Ascending aorta (tissue), 2 donors: Measurements from ENCODE around the gene CAMK2D. TPM values are rescaled to one million over a fixed set of nuclear protein-coding genes. Genes with fewer than 3 reads are reported as not detected.

Source experiments
- DNase-seq, 2 donors: peaks; one replicate each; pipeline ENCODE4 v3.0.0-alpha.2; 2019; ENCODE audit warnings: low spot score in 2 of 2
- H3K27ac ChIP-seq, 2 donors: fragments of 200-600 bp; sonication (generic); one replicate each; pipeline ENCODE4 v1.5.1; 2016 to 2017; ENCODE audit warnings: mild to moderate bottlenecking in 1 of 2
- H3K27me3 ChIP-seq: fragments of 200-600 bp; sonication (generic); one replicate; pipeline ENCODE4 v1.5.1; 2017
- H3K36me3 ChIP-seq, 2 donors: fragments of 200-600 bp; sonication (generic); one replicate each; pipeline ENCODE4 v1.5.1; 2016
- H3K4me1 ChIP-seq, 2 donors: fragments of 200-600 bp; sonication (generic); one replicate each; pipeline ENCODE4 v1.5.1; 2016 to 2017; ENCODE audit warnings: mild to moderate bottlenecking in 1 of 2
- H3K4me3 ChIP-seq, 2 donors: fragments of 200-600 bp; sonication (generic); one replicate each; pipeline ENCODE4 v1.5.1; 2016 to 2017; ENCODE audit warnings: mild to moderate bottlenecking in 1 of 2
- H3K9me3 ChIP-seq, 2 donors: fragments of 200-600 bp; sonication (generic); one replicate each; pipeline ENCODE4 v1.5.1; 2016
- CTCF ChIP-seq, 3 experiments: fragments of 200-600 bp in 2 of 3; fragments of 450-650 bp in 1 of 3; sonication (generic) in 2 of 3; IDR thresholded peaks; one replicate each; pipeline ENCODE4 v1.5.1; 2016 to 2019; ENCODE audit warnings: antibody characterized with exemption in 3 of 3, mild to moderate bottlenecking in 1 of 3, moderate library complexity in 1 of 3
- intact Hi-C: fragments of 100-400 bp; cut with DNase I; formaldehyde crosslinking; loops from one replicate; pipeline ENCODE4 v1.15.1; 2023
- total RNA-seq: library from RNA; depleted of rRNA; stranded (reverse); fragments of >200 nt; gene quantifications from one replicate; pipeline ENCODE4 v1.1.0, GENCODE V29; 2016

Gene CAMK2D
- total RNA-seq, 1 donor from 2014 or later, result 23.8 TPM

- H3K36me3 ChIP-seq, result no peaks in the 10 kb centered on the region
- H3K4me3 ChIP-seq, result no peak overlapping the region
- no peak for DNase-seq
- no peaks in the 10 kb centered on the region for H3K9me3 ChIP-seq
- no peaks in the 10 kb centered on the region for H3K27me3 ChIP-seq
- TF ChIP-seq CTCF (IDR thresholded peaks at IDR 0.05), result no peak
- peaks cover 0 to 4% of the 10 kb centered on the region in 2 donors for H3K4me1 ChIP-seq
- intact Hi-C loops, result no loop called here
- no peak overlapping the region for H3K27ac ChIP-seq
These were observed 200.4 kb downstream of the CAMK2D start for GRCh38 chr4:113561092-113561491.

DNA sequence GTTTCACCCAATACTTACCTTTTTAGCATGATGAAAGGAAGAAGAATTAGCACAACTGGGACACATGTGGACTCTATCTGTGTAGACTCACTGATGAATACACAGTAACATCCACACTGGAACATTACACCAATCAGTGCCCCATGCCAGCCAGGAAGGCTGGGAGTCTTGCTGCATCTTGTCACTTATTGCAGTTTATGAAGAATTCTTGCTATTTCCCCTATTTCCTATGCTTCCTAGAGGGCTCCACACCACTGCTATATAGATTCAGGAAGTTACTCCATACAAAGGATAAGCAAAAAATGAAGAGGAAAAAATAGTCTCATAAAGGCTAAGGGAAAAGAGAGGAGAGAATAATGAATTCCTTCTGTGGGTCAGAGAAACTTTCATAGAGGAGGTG lies 201.0 kb downstream of the CAMK2D start:
- Histone ChIP-seq H3K27ac (no peak overlapping the region), H3K27me3 (no peaks in the 10 kb centered on the region), H3K4me3 (no peak overlapping the region), H3K4me1 (peaks cover 0 to 5% of the 10 kb centered on the region in 2 donors), H3K36me3 (no peaks in the 10 kb centered on the region), H3K9me3 (no peaks in the 10 kb centered on the region)
- no peak for TF ChIP-seq CTCF (IDR thresholded peaks at IDR 0.05)
- no peak for DNase-seq
- intact Hi-C loops, result no loop called here

DNA sequence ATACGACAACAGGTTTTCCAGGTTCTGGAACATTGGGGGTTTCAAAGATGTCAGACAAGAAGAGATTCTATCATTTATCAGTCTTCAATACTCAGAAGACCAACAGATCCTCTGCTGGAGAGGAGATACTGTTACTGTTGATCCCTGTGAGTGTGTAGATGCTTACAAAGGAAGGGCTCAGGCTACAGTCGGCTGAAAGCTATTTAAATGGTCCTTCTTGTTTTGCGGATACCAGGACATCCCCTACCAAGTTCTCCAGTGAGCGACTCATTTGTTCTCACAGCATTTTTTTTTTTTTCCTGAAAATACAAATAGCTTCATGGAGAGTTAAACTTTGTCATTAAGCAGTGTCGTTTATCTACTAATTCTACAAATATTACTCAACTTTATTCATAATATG lies 201.6 kb downstream of the CAMK2D start:
- H3K9me3 ChIP-seq, result no peaks in the 10 kb centered on the region
- no peak for DNase-seq
- intact Hi-C loops, result no loop called here
- peaks cover 0 to 5% of the 10 kb centered on the region in 2 donors for H3K4me1 ChIP-seq
- H3K36me3 ChIP-seq, result no peaks in the 10 kb centered on the region
- no peak for TF ChIP-seq CTCF (IDR thresholded peaks at IDR 0.05)
- H3K27me3 ChIP-seq, result no peaks in the 10 kb centered on the region
- H3K27ac ChIP-seq, result no peak overlapping the region
- H3K4me3 ChIP-seq, result no peak overlapping the region

GRCh38 chr4:113556382-113557134 lies 205.0 kb downstream of the CAMK2D start:
- Histone ChIP-seq H3K9me3 (no peaks in the 10 kb centered on the region), H3K36me3 (no peaks in the 10 kb centered on the region), H3K4me1 (peaks cover 0 to 5% of the 10 kb centered on the region in 2 donors), H3K4me3 (peak overlapping the region in 1 of 2 donors; percentile 12), H3K27ac (peak overlapping the region; percentile 63 to 69), H3K27me3 (no peaks in the 10 kb centered on the region)
- intact Hi-C loops, result no loop called here
- no peak for DNase-seq
- TF ChIP-seq CTCF (IDR thresholded peaks at IDR 0.05), result no peak

DNA sequence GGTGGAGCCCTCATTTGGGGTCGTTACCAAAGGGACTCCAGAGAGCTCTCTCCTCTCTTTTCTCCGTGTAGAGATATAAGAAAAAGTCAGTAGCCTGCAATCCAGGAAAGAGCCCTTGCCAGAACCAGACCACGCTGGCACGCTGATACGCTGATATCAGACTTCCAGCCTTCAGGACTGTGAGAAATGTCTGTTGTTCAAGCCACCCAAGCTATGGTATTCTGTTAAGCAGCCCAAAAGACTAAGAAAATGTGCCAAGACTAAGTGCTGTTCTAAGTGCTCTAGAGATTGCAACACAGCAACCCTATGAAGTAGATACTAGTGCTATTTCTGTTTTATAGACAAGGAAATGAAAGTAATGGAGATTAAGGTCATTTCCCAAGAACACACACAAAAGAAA lies 205.7 kb downstream of the CAMK2D start:
- peak overlapping the region; percentile 63 to 69 for H3K27ac ChIP-seq
- H3K4me3 ChIP-seq, result peak overlapping the region in 1 of 2 donors; percentile 12
- DNase-seq, result peak in 1 of 2 donors; percentile 73
- peaks cover 0 to 5% of the 10 kb centered on the region in 2 donors for H3K4me1 ChIP-seq
- no peaks in the 10 kb centered on the region for H3K9me3 ChIP-seq
- no peaks in the 10 kb centered on the region for H3K27me3 ChIP-seq
- H3K36me3 ChIP-seq, result no peaks in the 10 kb centered on the region
- TF ChIP-seq CTCF (IDR thresholded peaks at IDR 0.05), result no peak
- intact Hi-C loops, result no loop called here
